Gastrocnemius medialis (tissue), 4 donors: ENCODE measurements around the gene PARP6. TPM values are rescaled to one million over a fixed set of nuclear protein-coding genes. Genes with fewer than 3 reads are reported as not detected.
A peak's percentile ranks its signal among the peaks of the same experiment; 100 is the strongest.

Experiments used
- ATAC-seq, 2 donors: fragments of 150-250 bp; one replicate each; pipeline ENCODE4 v1.9.1; 2016
- DNase-seq, 2 donors: peaks; one replicate each; pipeline ENCODE4 v3.0.0-alpha.2; 2019
- H3K27ac ChIP-seq, 4 donors: fragments of 200-600 bp; sonication (generic); 1 replicate in 1 of 4; 2 replicates in 3 of 4; pipeline ENCODE4 v1.5.1; 2016 to 2018; ENCODE audit warnings: mild to moderate bottlenecking in 2 of 4, moderate library complexity in 1 of 4
- H3K27me3 ChIP-seq, 3 donors: fragments of 200-600 bp; sonication (generic) in 2 of 3; 1 replicate in 1 of 3; 2 replicates in 2 of 3; pipeline versions ENCODE4 v1.5.1 to v1.6.0; 2016 to 2019; ENCODE audit warnings: mild to moderate bottlenecking in 1 of 3, moderate library complexity in 1 of 3
- H3K36me3 ChIP-seq, 2 donors: fragments of 200-600 bp; sonication (generic) in 1 of 2; one replicate each; pipeline ENCODE4 v1.5.1; 2017 to 2018
- H3K4me1 ChIP-seq, 2 donors: fragments of 200-600 bp; sonication (generic) in 1 of 2; one replicate each; pipeline ENCODE4 v1.5.1; 2016 to 2017; ENCODE audit warnings: mild to moderate bottlenecking in 2 of 2
- H3K4me3 ChIP-seq, 4 donors: fragments of 200-600 bp; sonication (generic) in 3 of 4; 1 replicate in 1 of 4; 2 replicates in 3 of 4; pipeline ENCODE4 v1.5.1; 2016 to 2019; ENCODE audit warnings: mild to moderate bottlenecking in 2 of 4
- H3K9me3 ChIP-seq, 3 donors: fragments of 200-600 bp; sonication (generic) in 2 of 3; 1 replicate in 1 of 3; 2 replicates in 2 of 3; pipeline ENCODE4 v1.5.1; 2016 to 2019
- POLR2A ChIP-seq, 2 donors: fragments of 450-650 bp; IDR thresholded peaks; one replicate each; pipeline ENCODE4 v1.6.1; 2017; ENCODE audit warnings: antibody characterized with exemption in 2 of 2, mild to moderate bottlenecking in 2 of 2, moderate library complexity in 2 of 2
- in situ Hi-C, 4 donors: fragments of 200-750 bp; cut with MboI; loops; one replicate each; pipeline versions ENCODE4 v1.15.0 to v1.8.0; 2017; ENCODE audit warnings: low sequenced_read_pairs in 4 of 4
- intact Hi-C: fragments of 100-400 bp; cut with DNase I; formaldehyde crosslinking; loops from one replicate; pipeline ENCODE4 v1.15.1; 2023; ENCODE audit warnings: low total_unique reads
- total RNA-seq, 4 donors: library from RNA; depleted of rRNA; stranded (reverse); fragments of >200 nt; gene quantifications; one replicate each; pipeline versions ENCODE4 v1.1.0 to v1.2.3, GENCODE V29; 2016
- TF ChIP-seq, protein P1 (sequence below), 5 experiments: fragments of 450-650 bp in 3 of 5; fragments of 200-600 bp in 2 of 5; sonication (generic) in 2 of 5; IDR thresholded peaks in 4 of 5; conservative IDR thresholded peaks in 1 of 5; 1 replicate in 4 of 5; 2 replicates in 1 of 5; pipeline ENCODE4 v1.5.1; 2016 to 2019; ENCODE audit warnings: antibody characterized with exemption in 5 of 5, mild to moderate bottlenecking in 3 of 5, moderate library complexity in 3 of 5

The PARP6 gene
- total RNA-seq, 4 donors from 2014 or later: 51.7 to 84.7 (median 66.9) TPM

DNA sequence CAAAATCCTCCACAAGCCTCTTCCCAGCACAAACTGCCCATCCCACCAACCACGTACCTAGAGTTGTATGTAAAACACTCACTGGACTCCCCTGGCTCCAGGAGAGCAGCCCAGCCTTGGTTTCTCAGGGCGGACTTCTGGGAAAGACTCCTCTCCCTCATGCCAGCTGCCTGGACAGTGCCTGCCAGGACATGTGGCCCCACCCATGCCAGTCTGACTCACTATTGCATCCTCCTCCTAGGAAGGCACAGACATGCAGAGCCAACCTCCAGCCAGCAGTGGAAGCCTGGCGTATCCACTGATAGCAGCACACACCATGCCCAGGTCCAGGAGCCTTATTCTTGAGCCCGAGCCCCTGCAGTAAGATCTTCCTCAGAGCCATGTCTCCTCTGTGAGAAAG is 50.0 kb downstream of the PARP6 start:
- TF ChIP-seq POLR2A (IDR thresholded peaks at IDR 0.05): peak; percentile 42 to 53
- TF ChIP-seq, protein P1, sequence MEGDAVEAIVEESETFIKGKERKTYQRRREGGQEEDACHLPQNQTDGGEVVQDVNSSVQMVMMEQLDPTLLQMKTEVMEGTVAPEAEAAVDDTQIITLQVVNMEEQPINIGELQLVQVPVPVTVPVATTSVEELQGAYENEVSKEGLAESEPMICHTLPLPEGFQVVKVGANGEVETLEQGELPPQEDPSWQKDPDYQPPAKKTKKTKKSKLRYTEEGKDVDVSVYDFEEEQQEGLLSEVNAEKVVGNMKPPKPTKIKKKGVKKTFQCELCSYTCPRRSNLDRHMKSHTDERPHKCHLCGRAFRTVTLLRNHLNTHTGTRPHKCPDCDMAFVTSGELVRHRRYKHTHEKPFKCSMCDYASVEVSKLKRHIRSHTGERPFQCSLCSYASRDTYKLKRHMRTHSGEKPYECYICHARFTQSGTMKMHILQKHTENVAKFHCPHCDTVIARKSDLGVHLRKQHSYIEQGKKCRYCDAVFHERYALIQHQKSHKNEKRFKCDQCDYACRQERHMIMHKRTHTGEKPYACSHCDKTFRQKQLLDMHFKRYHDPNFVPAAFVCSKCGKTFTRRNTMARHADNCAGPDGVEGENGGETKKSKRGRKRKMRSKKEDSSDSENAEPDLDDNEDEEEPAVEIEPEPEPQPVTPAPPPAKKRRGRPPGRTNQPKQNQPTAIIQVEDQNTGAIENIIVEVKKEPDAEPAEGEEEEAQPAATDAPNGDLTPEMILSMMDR (IDR thresholded peaks at IDR 0.05 in 4 of 5, conservative IDR thresholded peaks at IDR 0.05 in 1 of 5): peak in 1 of 5 experiments; percentile 40
- peak overlapping the region; percentile 96 to 99 (median 98) for H3K27ac ChIP-seq
- H3K4me3 ChIP-seq: no peak overlapping the region
- H3K36me3 ChIP-seq: peaks cover 0 to 14% of the 10 kb centered on the region in 2 donors
- intact Hi-C loops: loop anchor here (2.0 kb wide), 1 partner anchor 22 kb away; no protein-coding TSS in a partner anchor
- peak; percentile 78 to 82 for ATAC-seq
- in situ Hi-C loops: no loop called here
- H3K27me3 ChIP-seq: no peaks in the 10 kb centered on the region
- peak; percentile 89 to 96 for DNase-seq
- no peaks in the 10 kb centered on the region for H3K9me3 ChIP-seq
- H3K4me1 ChIP-seq: peaks cover 78 to 87% of the 10 kb centered on the region in 2 donors

DNA sequence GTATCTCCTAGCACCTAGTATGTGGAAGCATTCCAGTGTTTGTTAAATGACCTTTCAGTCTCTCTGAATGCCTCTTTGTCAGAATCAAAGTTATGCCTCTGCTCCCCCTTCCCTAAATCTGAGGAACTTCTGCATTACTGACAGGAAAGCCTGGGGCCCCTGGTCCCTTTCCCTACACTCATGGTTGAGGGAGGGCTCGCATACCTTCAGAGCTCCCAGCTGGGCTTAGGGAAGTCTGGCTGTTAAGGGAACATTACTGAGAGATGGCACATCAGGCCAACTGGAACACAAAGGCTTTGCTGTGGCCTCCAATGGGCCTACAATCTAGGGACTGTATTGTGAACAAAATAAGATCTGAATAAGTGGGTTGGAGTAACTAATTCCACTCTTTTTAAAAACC is 51.7 kb downstream of the PARP6 start:
- Histone ChIP-seq H3K27ac (peak overlapping the region; percentile 96 to 99 (median 98)), H3K4me3 (no peak overlapping the region), H3K27me3 (no peaks in the 10 kb centered on the region), H3K9me3 (no peaks in the 10 kb centered on the region), H3K4me1 (peaks cover 75 to 85% of the 10 kb centered on the region in 2 donors), H3K36me3 (peaks cover 0 to 31% of the 10 kb centered on the region in 2 donors)
- ATAC-seq (no peak), DNase-seq (no peak)
- intact Hi-C loops (no loop called here), in situ Hi-C loops (no loop called here)
- TF ChIP-seq, protein P1 (IDR thresholded peaks at IDR 0.05 in 4 of 5, conservative IDR thresholded peaks at IDR 0.05 in 1 of 5): no peak
- TF ChIP-seq POLR2A (IDR thresholded peaks at IDR 0.05): no peak

DNA sequence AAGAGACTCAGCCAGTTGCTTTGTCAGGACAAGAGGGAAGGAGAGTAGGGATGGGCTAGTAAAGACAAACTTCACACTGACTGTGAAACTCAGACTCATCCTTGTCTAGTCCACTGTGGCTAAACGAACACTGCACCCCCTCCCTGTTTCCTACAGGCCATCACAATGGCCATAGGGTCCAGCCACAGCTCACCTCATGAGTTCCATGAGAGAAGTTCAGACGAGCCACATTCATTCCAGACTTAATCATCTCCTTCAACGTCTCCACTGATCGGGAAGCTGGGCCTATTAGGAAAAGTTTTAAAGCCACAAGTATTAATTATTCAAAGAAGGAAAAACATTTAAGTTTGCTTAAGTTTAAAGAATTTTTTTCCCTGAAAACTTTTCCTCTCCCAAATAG is 55.1 kb downstream of the PARP6 start:
- Histone ChIP-seq H3K27me3 (no peaks in the 10 kb centered on the region), H3K27ac (peak overlapping the region; percentile 53 to 99 (median 96)), H3K4me1 (peaks cover 61 to 67% of the 10 kb centered on the region in 2 donors), H3K9me3 (no peaks in the 10 kb centered on the region), H3K36me3 (peaks cover 0 to 60% of the 10 kb centered on the region in 2 donors), H3K4me3 (no peak overlapping the region)
- in situ Hi-C loops: no loop called here
- DNase-seq: no peak
- ATAC-seq: no peak
- intact Hi-C loops: no loop called here
- no peak for TF ChIP-seq POLR2A (IDR thresholded peaks at IDR 0.05)
- TF ChIP-seq, protein P1 (IDR thresholded peaks at IDR 0.05 in 4 of 5, conservative IDR thresholded peaks at IDR 0.05 in 1 of 5): no peak

DNA sequence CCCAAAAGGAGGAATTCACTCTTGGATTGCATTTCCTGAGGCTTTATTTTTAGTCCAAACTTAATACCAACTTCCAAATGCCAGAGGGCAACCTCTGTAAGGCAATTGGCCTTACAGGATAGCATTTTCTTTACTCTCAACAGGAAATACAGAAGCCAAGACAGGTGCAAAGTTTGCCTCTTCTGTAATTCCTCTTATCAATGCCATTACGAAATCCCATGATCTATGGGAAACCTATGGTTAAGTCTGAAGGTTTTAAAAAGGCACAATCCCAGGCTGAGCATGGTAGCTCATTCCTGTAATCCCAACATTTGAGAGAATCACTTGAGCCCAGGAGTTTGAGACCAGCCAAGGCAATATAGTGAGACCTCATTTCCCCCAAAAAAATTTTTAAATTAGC is 56.3 kb downstream of the PARP6 start:
- Histone ChIP-seq H3K27ac (peak overlapping the region; percentile 53 to 99 (median 96)), H3K4me3 (no peak overlapping the region), H3K27me3 (no peaks in the 10 kb centered on the region), H3K4me1 (peaks cover 50 to 55% of the 10 kb centered on the region in 2 donors), H3K36me3 (peaks cover 0 to 71% of the 10 kb centered on the region in 2 donors), H3K9me3 (no peaks in the 10 kb centered on the region)
- intact Hi-C loops (no loop called here), in situ Hi-C loops (no loop called here)
- DNase-seq: no peak
- no peak for ATAC-seq
- TF ChIP-seq, protein P1 (IDR thresholded peaks at IDR 0.05 in 4 of 5, conservative IDR thresholded peaks at IDR 0.05 in 1 of 5): no peak
- TF ChIP-seq POLR2A (IDR thresholded peaks at IDR 0.05): no peak
